OCI-LY7 (cell line): ENCODE measurements around the gene C5orf52. TPM values are rescaled to one million over a fixed set of nuclear protein-coding genes. Genes with fewer than 3 reads are reported as not detected.

Experiments used
- BruUV-seq: library from RNA; stranded (reverse); fragments of 400-500 nt; replicated peaks from 2 replicates; lab custom pipeline; 2021; lab: Mats Ljungman, UMichigan
- CTCF ChIA-PET: fragments of 300-600 bp; sonication (Branson Sonifier 250); formaldehyde crosslinking; loops from one replicate; lab custom pipeline; 2022; ENCODE audit warnings: antibody characterized with exemption; ENCODE audit not compliant: unreplicated experiment; lab: Charles Lee
- POLR2A ChIA-PET: fragments of 300-600 bp; sonication (Branson Sonifier 250); formaldehyde crosslinking; loops from one replicate; lab custom pipeline; 2022; ENCODE audit warnings: antibody characterized with exemption; lab: Charles Lee
- DNase-seq: peaks from one replicate; pipeline ENCODE4 v3.0.0-alpha.2; 2015; ENCODE audit warnings: low spot score
- H2AFZ ChIP-seq: fragments of 200-600 bp; sonication (generic), shearing (Covaris generic); 2 replicates; pipeline ENCODE4 v1.6.1; 2014; ENCODE audit warnings: mild to moderate bottlenecking, antibody characterized with exemption, low read length, moderate library complexity
- H3K27ac ChIP-seq: fragments of 200-600 bp; sonication (generic); 2 replicates; pipeline ENCODE4 v1.5.1; 2014; ENCODE audit warnings: mixed run types, low read depth, mild to moderate bottlenecking, moderate library complexity, low read length, inconsistent platforms; ENCODE audit not compliant: poor library complexity, severe bottlenecking
- H3K36me3 ChIP-seq: fragments of 200-600 bp; sonication (generic); 2 replicates; pipeline ENCODE4 v1.6.1; 2014; ENCODE audit warnings: mild to moderate bottlenecking, antibody characterized with exemption, low read length, moderate library complexity, mixed read lengths; ENCODE audit not compliant: insufficient read depth
- H3K4me1 ChIP-seq: fragments of 200-600 bp; sonication (generic); 2 replicates; pipeline ENCODE4 v1.5.1; 2014; ENCODE audit warnings: mild to moderate bottlenecking, low read length; ENCODE audit not compliant: insufficient read depth, poor library complexity, severe bottlenecking
- H3K4me2 ChIP-seq: fragments of 200-600 bp; sonication (generic); 2 replicates; pipeline ENCODE4 v1.6.1; 2014; ENCODE audit warnings: mild to moderate bottlenecking, low read length
- H3K4me3 ChIP-seq: fragments of 200-600 bp; sonication (generic); 2 replicates; pipeline ENCODE4 v1.5.1; 2014; ENCODE audit warnings: mild to moderate bottlenecking, low read depth, low read length; ENCODE audit not compliant: poor library complexity, severe bottlenecking
- H3K79me2 ChIP-seq: fragments of 200-600 bp; sonication (generic); 2 replicates; pipeline ENCODE4 v1.6.1; 2016; ENCODE audit warnings: low read depth, mild to moderate bottlenecking, low read length, moderate library complexity, mixed read lengths; ENCODE audit not compliant: insufficient read depth
- H3K9me2 ChIP-seq: fragments of 200-600 bp; sonication (generic); 2 replicates; pipeline ENCODE4 v1.6.1; 2016; ENCODE audit warnings: mild to moderate bottlenecking, low read length, mixed read lengths; ENCODE audit not compliant: insufficient read depth
- H3K9me3 ChIP-seq: fragments of 200-600 bp; sonication (generic); 2 replicates; pipeline ENCODE4 v1.6.1; 2014; ENCODE audit warnings: mild to moderate bottlenecking, mixed run types, low read length, mixed read lengths
- H4K20me1 ChIP-seq: fragments of 200-600 bp; sonication (generic); 2 replicates; pipeline ENCODE4 v1.6.1; 2014; ENCODE audit warnings: mild to moderate bottlenecking, antibody characterized with exemption, low read length, moderate library complexity, mixed read lengths; ENCODE audit not compliant: insufficient read depth
- CTCF ChIP-seq: fragments of 200-600 bp; sonication (generic); conservative IDR thresholded peaks from 2 replicates; pipeline ENCODE4 v1.5.1; 2014; ENCODE audit warnings: mild to moderate bottlenecking, antibody characterized with exemption, low read length, moderate library complexity, mixed read lengths
- EZH2phosphoT487 ChIP-seq: fragments of 200-600 bp; sonication (generic); IDR thresholded peaks from 2 replicates; pipeline ENCODE4 v1.6.1; 2018; ENCODE audit warnings: low read depth, borderline replicate concordance, mild to moderate bottlenecking, mixed run types, antibody characterized with exemption, low read length, moderate library complexity, mixed read lengths
- intact Hi-C: fragments of 100-400 bp; cut with micrococcal nuclease; formaldehyde crosslinking; loops from one replicate; pipeline ENCODE4 v1.10.0; 2022; ENCODE audit not compliant: unreplicated experiment
- total RNA-seq, 2 experiments: library from RNA; depleted of rRNA in 1 of 2; stranded (reverse); fragments of >200 nt in 1 of 2; shearing (Covaris generic) in 1 of 2; gene quantifications; 2 replicates each; pipeline ENCODE4 v1.2.3, GENCODE V29; 2014 to 2022

The C5orf52 gene
- total RNA-seq, 2 experiments from 2014 or later = not detected

- no peak overlapping the region for H3K4me2 ChIP-seq
- no peaks in the 10 kb centered on the region for H3K9me2 ChIP-seq
- ChIA-PET CTCF (no interaction called here), POLR2A (no interaction called here)
- H3K79me2 ChIP-seq = no peaks in the 10 kb centered on the region
- H3K4me3 ChIP-seq = no peak overlapping the region
- no peak overlapping the region for H3K27ac ChIP-seq
- no peak for TF ChIP-seq CTCF
- no peaks in the 10 kb centered on the region for H3K36me3 ChIP-seq
- BruUV-seq = no TSS peak
- peaks cover 17% of the 10 kb centered on the region for H3K9me3 ChIP-seq
- DNase-seq = no peak
- no peak overlapping the region for H2AFZ ChIP-seq
- no peaks in the 10 kb centered on the region for H3K4me1 ChIP-seq
- intact Hi-C loops = no loop called here
- no peaks in the 10 kb centered on the region for H4K20me1 ChIP-seq
These were observed 19.5 kb upstream of the C5orf52 start for GRCh38 chr5:157651623-157652376.

- no peaks in the 10 kb centered on the region for H3K9me2 ChIP-seq
- no peaks in the 10 kb centered on the region for H4K20me1 ChIP-seq
- no peak within 1 kb of the TSS for H2AFZ ChIP-seq
- H3K27ac ChIP-seq = no peak within 1 kb of the TSS
- no peaks in the 10 kb centered on the region for H3K4me1 ChIP-seq
- H3K79me2 ChIP-seq = no peaks in the 10 kb centered on the region
- no peak for DNase-seq
- H3K36me3 ChIP-seq = no peaks in the 10 kb centered on the region
- H3K4me2 ChIP-seq = no peak within 1 kb of the TSS
- H3K9me3 ChIP-seq = peaks cover 23% of the 10 kb centered on the region
- ChIA-PET CTCF (no interaction called here), POLR2A (no interaction called here)
- BruUV-seq = no TSS peak
- intact Hi-C loops = no loop called here
- TF ChIP-seq EZH2phosphoT487 = no peak
- TF ChIP-seq CTCF = no peak
- no peak within 1 kb of the TSS for H3K4me3 ChIP-seq
These were observed 19.0 kb upstream of the C5orf52 start, which contains the start of gene SOX30 for GRCh38 chr5:157652377-157652692. TSS of gene SOX30 (minus strand) at chr5:157652438. CDS start at chr5:157652078, 360 bp downstream.

GRCh38 chr5:157657516-157657915 is 13.8 kb upstream of the C5orf52 start:
- intact Hi-C loops = no loop called here
- POLR2A ChIA-PET = interaction anchor here (0.7 kb wide), 1 partner anchor 50 kb away, joined by 3 read pairs; no protein-coding TSS in a partner anchor

More at GRCh38 chr5:157657516-157657915, 13.8 kb upstream of the C5orf52 start:
- Histone ChIP-seq H3K79me2 (no peaks in the 10 kb centered on the region), H3K36me3 (no peaks in the 10 kb centered on the region), H2AFZ (no peak overlapping the region), H4K20me1 (no peaks in the 10 kb centered on the region), H3K4me3 (no peak overlapping the region), H3K4me1 (no peaks in the 10 kb centered on the region), H3K9me2 (no peaks in the 10 kb centered on the region), H3K27ac (no peak overlapping the region), H3K4me2 (no peak overlapping the region), H3K9me3 (peaks cover 47% of the 10 kb centered on the region)
- no peak for TF ChIP-seq EZH2phosphoT487
- no peak for TF ChIP-seq CTCF
- no TSS peak for BruUV-seq
- CTCF ChIA-PET = no interaction called here
- DNase-seq = peak; percentile 36
